OCI-LY1 (cell line): ENCODE results near the gene MKNK1.

Source experiments
- EZH2 ChIP-seq: fragments of 200-600 bp; sonication (generic), shearing (Covaris generic); IDR thresholded peaks from 2 replicates; pipeline ENCODE4 v1.8.0; 2017; ENCODE audit warnings: borderline replicate concordance, mixed run types, mild to moderate bottlenecking, antibody characterized with exemption, low read length, moderate library complexity, mixed read lengths
- TF ChIP-seq, protein P1 (sequence below): fragments of 200-600 bp; sonication (generic), shearing (Covaris generic); IDR thresholded peaks from 2 replicates; pipeline ENCODE4 v1.5.1; 2017; ENCODE audit warnings: mild to moderate bottlenecking, antibody characterized with exemption, low read length, moderate library complexity, mixed read lengths

DNA sequence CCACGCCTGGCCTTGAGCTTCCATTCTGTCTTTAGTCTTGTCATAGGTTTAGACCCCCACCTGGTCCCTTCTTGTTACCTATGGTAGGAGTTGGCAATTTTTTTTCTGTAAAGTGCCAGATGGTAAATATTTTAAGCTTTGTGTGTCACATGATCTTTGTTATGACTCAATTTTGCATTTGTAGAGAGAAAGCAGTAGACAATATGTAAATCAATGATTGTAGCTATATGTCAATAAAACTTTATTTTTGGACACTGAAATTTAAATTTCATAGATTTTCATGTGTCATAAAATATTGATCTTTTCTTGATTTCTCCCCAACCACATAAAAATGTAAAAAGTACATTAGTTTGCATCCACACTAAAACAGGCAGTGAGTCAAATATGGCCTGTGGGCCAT is 8.0 kb downstream of the MKNK1 start:
- TF ChIP-seq EZH2 = no peak
- TF ChIP-seq, protein P1, sequence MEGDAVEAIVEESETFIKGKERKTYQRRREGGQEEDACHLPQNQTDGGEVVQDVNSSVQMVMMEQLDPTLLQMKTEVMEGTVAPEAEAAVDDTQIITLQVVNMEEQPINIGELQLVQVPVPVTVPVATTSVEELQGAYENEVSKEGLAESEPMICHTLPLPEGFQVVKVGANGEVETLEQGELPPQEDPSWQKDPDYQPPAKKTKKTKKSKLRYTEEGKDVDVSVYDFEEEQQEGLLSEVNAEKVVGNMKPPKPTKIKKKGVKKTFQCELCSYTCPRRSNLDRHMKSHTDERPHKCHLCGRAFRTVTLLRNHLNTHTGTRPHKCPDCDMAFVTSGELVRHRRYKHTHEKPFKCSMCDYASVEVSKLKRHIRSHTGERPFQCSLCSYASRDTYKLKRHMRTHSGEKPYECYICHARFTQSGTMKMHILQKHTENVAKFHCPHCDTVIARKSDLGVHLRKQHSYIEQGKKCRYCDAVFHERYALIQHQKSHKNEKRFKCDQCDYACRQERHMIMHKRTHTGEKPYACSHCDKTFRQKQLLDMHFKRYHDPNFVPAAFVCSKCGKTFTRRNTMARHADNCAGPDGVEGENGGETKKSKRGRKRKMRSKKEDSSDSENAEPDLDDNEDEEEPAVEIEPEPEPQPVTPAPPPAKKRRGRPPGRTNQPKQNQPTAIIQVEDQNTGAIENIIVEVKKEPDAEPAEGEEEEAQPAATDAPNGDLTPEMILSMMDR = no peak
